Lower leg skin (tissue), 4 donors: ENCODE results near the gene QSOX2. TPM values are rescaled to one million over a fixed set of nuclear protein-coding genes. Genes with fewer than 3 reads are reported as not detected.

Source experiments
- DNase-seq, 2 donors: peaks; one replicate each; pipeline ENCODE4 v3.0.0-alpha.2; 2019; ENCODE audit warnings: low spot score in 2 of 2
- H3K4me3 ChIP-seq: fragments of 200-600 bp; sonication (generic); 2 replicates; pipeline ENCODE4 v1.5.1; 2017; ENCODE audit warnings: mild to moderate bottlenecking, low read depth; ENCODE audit not compliant: poor library complexity, severe bottlenecking
- CTCF ChIP-seq, 3 donors: fragments of 450-650 bp; IDR thresholded peaks; one replicate each; pipeline ENCODE4 v1.5.1; 2016; ENCODE audit warnings: antibody characterized with exemption in 3 of 3, mild to moderate bottlenecking in 3 of 3, moderate library complexity in 2 of 3
- POLR2A ChIP-seq, 2 donors: fragments of 450-650 bp; IDR thresholded peaks; one replicate each; pipeline ENCODE4 v1.6.1; 2016 to 2017; ENCODE audit warnings: antibody characterized with exemption in 2 of 2, mild to moderate bottlenecking in 1 of 2, moderate library complexity in 1 of 2
- WGBS, 2 donors: methylation state at CpG; one replicate each; pipeline ENCODE4 v1.1.5; 2018; 5-methylcytosine and 5-hydroxymethylcytosine counted together
- intact Hi-C: fragments of 100-400 bp; cut with DNase I; formaldehyde crosslinking; loops from one replicate; pipeline ENCODE4 v1.15.0; 2023; ENCODE audit warnings: low total_unique reads
- total RNA-seq, 4 donors: library from RNA; depleted of rRNA; stranded (reverse); fragments of >200 nt; gene quantifications; one replicate each; pipeline ENCODE4 v1.1.0, GENCODE V29; 2016

Gene QSOX2
- total RNA-seq, 4 donors from 2014 or later, result 8.7 to 13.0 (median 11.1) TPM

- no peak overlapping the region for H3K4me3 ChIP-seq
- intact Hi-C loops, result no loop called here
- WGBS, 2 donors, result 51 to 54% methylated on average over 15 of the region's 16 CpGs
- TF ChIP-seq POLR2A (IDR thresholded peaks at IDR 0.05) (no peak), CTCF (IDR thresholded peaks at IDR 0.05) (no peak)
- DNase-seq, result no peak
Observed at GRCh38 chr9:136171009-136171800, 74.4 kb downstream of the QSOX2 start.

- H3K4me3 ChIP-seq, result no peak overlapping the region
- no peak for DNase-seq
- 50 to 58% methylated on average over 17 to 24 of the region's 28 CpGs for WGBS, 2 donors
- no peak for TF ChIP-seq CTCF (IDR thresholded peaks at IDR 0.05)
- TF ChIP-seq POLR2A (IDR thresholded peaks at IDR 0.05), result no peak
- intact Hi-C loops, result no loop called here
Observed at GRCh38 chr9:136170006-136170901, 75.4 kb downstream of the QSOX2 start.

- TF ChIP-seq CTCF (IDR thresholded peaks at IDR 0.05), result no peak
- no peak for TF ChIP-seq POLR2A (IDR thresholded peaks at IDR 0.05)
- no peak for DNase-seq
- intact Hi-C loops, result no loop called here
- 58 to 78% methylated on average over 4 to 6 of the region's 6 CpGs for WGBS, 2 donors
- H3K4me3 ChIP-seq, result no peak overlapping the region
Observed at GRCh38 chr9:136169495-136169894, 76.1 kb downstream of the QSOX2 start.

GRCh38 chr9:136163248-136163850, 82.3 kb downstream of the QSOX2 start:
- DNase-seq, result no peak
- H3K4me3 ChIP-seq, result no peak overlapping the region
- TF ChIP-seq CTCF (IDR thresholded peaks at IDR 0.05), result no peak
- no peak for TF ChIP-seq POLR2A (IDR thresholded peaks at IDR 0.05)
- intact Hi-C loops, result no loop called here
- WGBS, 2 donors, result 51 to 58% methylated on average over 1 of the region's 1 CpG

GRCh38 chr9:136160995-136161610, 84.5 kb downstream of the QSOX2 start:
- H3K4me3 ChIP-seq, result no peak overlapping the region
- TF ChIP-seq POLR2A (IDR thresholded peaks at IDR 0.05), result no peak
- no peak for TF ChIP-seq CTCF (IDR thresholded peaks at IDR 0.05)
- intact Hi-C loops, result no loop called here
- no peak for DNase-seq
- WGBS, 2 donors, result 68 to 76% methylated on average over 9 to 10 of the region's 10 CpGs
